Measurements from ENCODE around the gene RWDD2A.

DNA sequence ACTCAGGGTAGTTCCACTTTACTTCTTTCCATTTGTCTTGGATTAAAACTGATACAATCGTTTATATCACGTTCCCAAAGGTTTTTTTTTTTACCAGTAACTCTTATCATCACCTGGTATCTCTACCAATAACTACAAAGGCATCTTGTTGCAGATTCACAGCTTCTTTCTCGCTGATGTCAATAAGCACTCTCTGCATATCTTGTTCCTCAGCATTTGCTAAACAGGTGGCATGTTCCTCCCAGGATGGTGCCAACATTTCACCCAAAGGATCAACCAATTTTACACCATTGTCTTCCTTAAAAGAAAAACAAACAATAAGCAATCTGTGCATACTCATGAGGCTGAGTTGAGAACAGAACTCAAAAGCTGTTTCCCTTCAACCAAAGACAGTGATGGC is 4.7 kb upstream of the RWDD2A start:
- TF ChIP-seq CTCF (tag by site-specific recombination; IDR thresholded peaks at IDR 0.05) (no peak), ZNF571 (tag by site-specific recombination; IDR thresholded peaks at IDR 0.05) (no peak), ZFP37 (tag by site-specific recombination; IDR thresholded peaks at IDR 0.05) (no peak), ZNF292 (tag by site-specific recombination; IDR thresholded peaks at IDR 0.05; ENCODE audit: borderline replicate concordance, low read depth) (no peak)
- TF ChIP-seq, protein P1, sequence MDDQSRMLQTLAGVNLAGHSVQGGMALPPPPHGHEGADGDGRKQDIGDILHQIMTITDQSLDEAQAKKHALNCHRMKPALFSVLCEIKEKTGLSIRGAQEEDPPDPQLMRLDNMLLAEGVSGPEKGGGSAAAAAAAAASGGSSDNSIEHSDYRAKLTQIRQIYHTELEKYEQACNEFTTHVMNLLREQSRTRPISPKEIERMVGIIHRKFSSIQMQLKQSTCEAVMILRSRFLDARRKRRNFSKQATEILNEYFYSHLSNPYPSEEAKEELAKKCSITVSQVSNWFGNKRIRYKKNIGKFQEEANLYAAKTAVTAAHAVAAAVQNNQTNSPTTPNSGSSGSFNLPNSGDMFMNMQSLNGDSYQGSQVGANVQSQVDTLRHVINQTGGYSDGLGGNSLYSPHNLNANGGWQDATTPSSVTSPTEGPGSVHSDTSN (CRISPR knock-in tag; IDR thresholded peaks at IDR 0.05) = no peak
